Activated CD4-positive, alpha-beta T cell treated with anti-CD3 and anti-CD28 coated beads, Interleukin-2, amount 50 U/mL, for 48 hours (primary cell): ENCODE results near the gene VAV3.

ENCODE experiments used
- DNase-seq, 2 experiments: peaks; one replicate each; pipeline ENCODE4 v3.0.0-alpha.2; 2020

VAV3 gene

GRCh38 chr1:107830526-107830925 lies 134.5 kb downstream of the VAV3 start:
- DNase-seq = no peak

- DNase-seq = no peak
Measured at GRCh38 chr1:107830075-107830474, 134.9 kb downstream of the VAV3 start.

- no peak for DNase-seq
Measured at GRCh38 chr1:107829036-107829770, 135.8 kb downstream of the VAV3 start.

GRCh38 chr1:107824946-107825345 lies 140.0 kb downstream of the VAV3 start:
- no peak for DNase-seq

DNA sequence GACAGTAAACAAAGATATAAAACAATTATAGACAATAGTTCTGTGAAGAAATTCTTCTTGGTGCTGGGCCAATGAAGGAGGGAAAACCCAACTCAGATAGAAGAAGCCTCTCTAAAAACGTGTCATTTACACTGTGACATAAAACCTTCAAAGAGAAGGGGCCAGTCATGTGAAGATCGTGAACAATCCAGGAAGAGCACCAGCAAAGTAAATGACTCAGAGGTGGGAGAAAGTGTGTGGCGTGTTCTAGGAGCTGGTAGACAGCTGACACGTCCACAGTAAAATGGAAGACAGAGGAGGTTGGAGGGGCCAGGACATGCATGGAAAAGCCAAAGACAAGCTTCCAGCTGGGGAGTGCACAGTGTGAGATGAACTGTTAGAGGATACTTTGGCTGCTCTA lies 143.6 kb downstream of the VAV3 start:
- DNase-seq = peak; percentile 21 to 33

DNA sequence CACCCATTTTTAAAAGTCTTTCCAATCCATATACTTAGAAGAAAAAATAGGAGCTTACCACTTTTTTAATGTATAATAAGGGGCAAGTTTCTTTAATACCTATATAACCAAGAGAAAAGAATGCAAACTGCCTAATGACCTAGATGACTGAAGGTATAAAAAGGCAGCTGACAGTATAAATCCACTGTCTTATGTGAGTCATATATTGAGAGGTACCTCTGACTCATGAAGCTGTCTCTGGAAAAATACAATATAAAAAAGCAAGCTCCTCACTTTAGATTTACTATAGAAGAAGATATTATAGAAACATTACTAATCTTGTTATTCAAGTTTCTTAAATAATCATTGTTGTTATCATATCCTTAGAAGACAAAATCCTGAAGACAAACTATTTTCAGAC lies 144.2 kb downstream of the VAV3 start:
- no peak for DNase-seq

GRCh38 chr1:107817935-107818334 lies 147.0 kb downstream of the VAV3 start:
- no peak for DNase-seq

GRCh38 chr1:107817206-107817605 lies 147.8 kb downstream of the VAV3 start:
- no peak for DNase-seq

DNA sequence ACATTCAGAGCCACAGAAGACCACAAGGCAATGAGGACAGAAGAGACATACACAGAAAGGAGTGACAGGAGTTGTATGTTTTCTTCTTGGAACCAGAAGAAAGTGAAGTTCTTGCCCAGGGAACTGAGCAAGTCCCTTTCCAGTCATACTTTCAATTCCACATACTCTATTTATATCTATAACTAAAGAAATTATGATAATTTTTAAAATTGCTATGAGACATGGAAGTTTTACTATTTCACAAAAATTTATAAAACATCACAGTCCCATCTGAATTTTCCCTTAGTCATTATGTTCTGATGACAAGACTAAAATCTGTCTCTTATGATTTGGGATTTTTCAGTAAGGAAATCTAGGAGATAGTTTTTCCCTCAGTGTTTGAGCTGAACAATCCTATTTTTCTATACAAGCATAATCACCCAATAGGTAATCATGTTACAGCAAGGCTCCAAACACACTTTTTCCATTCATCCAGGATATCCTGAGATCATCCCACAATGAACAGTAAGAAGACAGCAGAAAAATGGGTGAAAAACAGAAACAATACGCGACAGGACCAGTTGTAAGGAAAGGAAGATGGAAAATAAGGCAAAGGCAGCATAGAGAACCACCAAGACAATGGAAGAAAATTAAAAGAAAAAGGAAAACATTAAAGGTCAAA lies 154.6 kb downstream of the VAV3 start:
- no peak for DNase-seq

DNA sequence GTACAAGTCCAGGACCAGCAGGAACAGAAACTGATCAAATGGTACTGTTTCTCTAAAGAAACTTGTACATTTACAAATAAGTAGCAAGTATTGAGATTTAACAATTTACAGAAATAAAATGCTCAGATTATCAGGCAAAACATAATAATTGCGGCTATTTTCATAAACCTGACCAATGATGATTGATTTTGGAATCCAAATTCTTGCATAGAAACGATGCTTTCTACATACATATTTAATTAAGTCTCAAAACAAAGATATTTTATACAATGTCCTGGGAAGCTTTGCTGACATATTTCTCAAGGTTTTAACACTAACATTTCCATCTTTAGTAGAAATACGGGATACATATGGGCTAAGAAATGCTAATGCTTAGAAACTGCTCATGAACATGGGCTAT lies 157.1 kb downstream of the VAV3 start:
- no peak for DNase-seq

- DNase-seq = no peak
Measured at GRCh38 chr1:107807405-107807804, 157.6 kb downstream of the VAV3 start.

DNA sequence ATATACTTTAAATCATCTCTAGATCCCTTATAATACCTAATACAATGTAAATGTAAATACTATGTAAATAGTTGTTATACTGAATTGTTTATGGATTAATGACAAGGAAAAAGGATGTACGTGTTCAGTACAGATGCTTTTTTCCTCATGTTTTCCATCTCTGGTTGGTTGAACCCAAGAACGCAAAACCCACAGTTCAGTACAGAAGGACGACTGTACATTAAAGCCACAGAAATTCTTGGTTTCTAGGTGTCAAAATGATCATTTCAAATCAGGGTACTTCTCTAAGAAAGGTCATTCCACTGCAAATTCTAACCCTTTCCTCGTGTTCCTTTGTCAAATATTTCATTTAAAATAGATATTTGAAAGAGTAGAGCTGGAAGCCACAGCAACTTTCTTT lies 158.1 kb downstream of the VAV3 start:
- DNase-seq = no peak

DNA sequence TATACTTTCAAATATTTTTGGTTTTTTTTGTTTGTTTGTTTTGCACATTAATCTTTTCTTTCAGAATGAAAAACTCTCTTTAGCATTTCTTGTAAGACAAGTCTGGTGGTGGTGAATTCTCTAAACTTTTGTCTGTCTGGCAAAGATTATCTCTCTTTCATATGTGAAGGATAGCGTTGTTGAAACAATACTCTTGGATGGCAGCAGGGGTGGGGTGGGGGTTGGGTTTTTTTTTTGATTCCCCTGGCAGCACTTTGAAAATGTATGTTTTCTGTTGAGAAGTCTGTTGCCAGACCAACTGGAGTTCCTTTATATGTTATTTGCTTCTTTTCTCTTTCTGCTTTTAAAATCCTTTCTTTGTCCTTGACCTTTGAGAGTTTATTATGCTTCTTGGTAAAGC lies 160.2 kb downstream of the VAV3 start:
- DNase-seq = no peak

- no peak for DNase-seq
Measured at GRCh38 chr1:107804134-107804533, 160.8 kb downstream of the VAV3 start.

GRCh38 chr1:107803579-107803978 lies 161.4 kb downstream of the VAV3 start:
- DNase-seq = no peak

GRCh38 chr1:107802654-107803053 lies 162.3 kb downstream of the VAV3 start:
- DNase-seq = no peak

GRCh38 chr1:107795994-107796393 lies 169.0 kb downstream of the VAV3 start:
- no peak for DNase-seq

GRCh38 chr1:107795441-107795840 lies 169.5 kb downstream of the VAV3 start:
- no peak for DNase-seq

DNA sequence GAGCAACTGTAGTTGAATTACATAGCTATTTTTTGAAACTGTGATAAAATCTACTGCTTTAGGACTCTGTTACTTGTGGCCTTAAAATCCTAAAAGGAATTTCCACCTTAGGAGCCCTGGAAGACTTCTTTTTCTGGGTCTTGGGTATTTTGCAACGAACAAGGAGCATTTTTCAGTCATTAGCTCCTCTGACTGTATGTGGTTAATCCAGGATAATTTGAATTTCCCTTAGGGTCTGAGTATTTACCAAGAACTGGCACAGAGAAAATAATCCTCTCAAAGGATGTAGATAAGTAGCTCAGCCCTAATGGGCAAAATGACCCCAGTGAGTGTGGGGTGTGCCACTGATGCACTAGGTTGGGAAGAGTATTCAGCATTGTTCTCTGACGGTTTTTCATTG lies 170.4 kb downstream of the VAV3 start:
- no peak for DNase-seq

GRCh38 chr1:107793896-107794453 lies 171.0 kb downstream of the VAV3 start:
- DNase-seq = no peak

DNA sequence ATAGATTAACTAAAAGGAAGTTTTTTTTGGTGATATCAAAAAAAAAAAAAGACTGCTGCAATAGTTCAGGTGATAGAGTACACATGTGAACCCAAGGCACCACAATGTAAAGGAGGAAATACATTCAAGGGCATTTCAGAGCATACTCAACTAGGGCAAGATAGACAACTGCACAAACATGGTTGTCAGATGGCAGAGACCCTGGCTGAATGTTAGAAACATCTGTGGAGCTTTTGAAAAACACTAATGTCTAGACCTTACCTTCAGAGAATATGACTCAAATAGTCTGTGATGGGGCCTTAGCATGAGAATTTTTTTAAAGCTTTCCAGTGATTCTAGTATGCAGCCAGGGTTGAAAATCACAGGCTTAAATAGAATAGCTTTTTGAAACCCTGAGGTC lies 173.6 kb downstream of the VAV3 start:
- DNase-seq = no peak

- DNase-seq = no peak
Measured at GRCh38 chr1:107789817-107790524, 175.0 kb downstream of the VAV3 start.
